Measurements from ENCODE around the gene EVI2B.
A peak's percentile ranks its signal among the peaks of the same experiment; 100 is the strongest.
"Not testable (repeated sequence)": the region's sequence is repeated elsewhere in the genome, so short reads cannot be mapped to it uniquely, and the experiment has no call there.

EVI2B gene

DNA sequence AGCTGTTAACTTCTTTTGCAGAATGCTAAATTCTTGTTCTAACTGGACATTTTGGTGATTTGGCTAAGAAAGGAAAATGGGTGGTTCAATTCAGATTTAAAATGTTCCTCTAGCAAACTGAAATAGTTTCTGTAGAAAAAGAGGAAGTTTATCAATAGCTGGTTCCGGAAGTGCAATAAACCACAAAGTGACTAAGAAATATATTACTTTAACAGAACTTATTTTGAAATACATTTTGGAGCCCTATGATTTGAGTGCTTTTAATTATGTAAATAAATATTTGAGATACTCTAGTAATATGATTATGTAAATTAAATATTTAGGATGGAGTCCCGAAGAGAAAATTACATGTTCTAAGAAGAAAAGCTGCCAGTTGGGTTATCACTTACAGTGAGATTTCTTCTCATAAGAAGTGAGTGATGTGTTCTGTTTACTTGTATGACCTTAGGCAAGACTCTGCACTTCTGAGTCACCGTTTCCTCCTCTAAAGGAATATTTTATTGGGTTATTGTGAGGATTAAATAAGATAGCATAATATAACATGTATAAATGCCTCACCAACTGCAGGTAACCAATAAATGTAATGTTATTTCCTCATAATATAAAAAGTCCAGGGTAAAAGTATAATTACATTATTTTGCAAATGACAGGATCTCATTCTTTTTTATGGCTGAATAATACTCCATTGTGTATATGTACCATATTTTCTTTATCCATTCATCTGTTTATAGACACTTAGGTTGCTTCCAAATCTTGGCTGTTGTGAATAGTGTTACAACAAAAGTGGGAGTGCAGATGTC lies at the start of gene EVI2B:
EVI2B (minus strand) TSS at position 73 of the 800 bp plus-strand sequence. CDS start 8,445 bp downstream, outside the sequence.
- peak; percentile 85 for DNase-seq

DNA sequence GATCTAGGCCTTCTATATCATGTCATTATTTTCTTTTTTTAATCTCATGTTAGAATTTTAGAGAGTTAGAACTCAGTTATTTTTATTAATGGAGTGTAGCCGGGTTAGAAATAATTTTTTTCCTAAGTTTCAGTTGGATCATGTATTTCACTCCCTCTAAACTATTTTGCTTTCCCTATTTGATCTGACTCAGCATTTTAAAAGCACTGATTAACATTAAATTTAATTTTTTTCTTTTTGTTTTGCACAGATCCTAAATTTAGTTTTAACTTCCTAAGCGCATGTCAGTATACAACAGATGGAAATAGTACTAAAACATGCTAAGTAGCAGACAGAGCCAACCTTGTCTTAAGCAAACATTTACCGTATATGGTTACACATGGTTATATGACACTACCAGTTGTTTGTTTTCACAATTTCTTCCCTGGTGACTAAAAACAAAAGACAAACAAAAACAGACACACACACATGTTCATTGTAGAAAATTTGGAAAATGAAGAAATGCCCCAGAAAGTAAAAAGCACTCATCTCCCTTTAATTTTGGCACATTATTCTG lies 44.1 kb upstream of the EVI2B start:
- DNase-seq = peak; percentile 7

DNA sequence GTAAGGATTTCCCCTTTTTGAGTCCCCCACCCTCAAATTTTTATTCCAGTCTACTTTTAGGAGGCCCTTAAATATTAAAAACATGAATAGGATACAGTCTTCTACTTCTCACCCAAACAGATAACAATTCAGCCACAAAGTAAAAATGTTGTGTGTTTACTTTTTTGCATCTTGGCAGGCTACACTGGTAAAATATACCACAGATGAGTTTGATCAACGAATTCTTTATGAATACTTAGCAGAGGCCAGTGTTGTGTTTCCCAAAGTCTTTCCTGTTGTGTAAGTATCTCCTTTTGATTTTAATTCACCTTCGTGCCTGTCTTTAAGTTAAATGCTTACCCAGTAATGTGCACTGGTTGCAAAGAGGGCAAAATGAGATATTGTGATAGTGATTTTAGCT lies 43.2 kb upstream of the EVI2B start:
- no peak for DNase-seq

- DNase-seq = no peak
Measured at GRCh38 chr17:31355935-31356334, 42.1 kb upstream of the EVI2B start.

- no peak for DNase-seq
Measured at GRCh38 chr17:31349454-31349853, 35.6 kb upstream of the EVI2B start.

- DNase-seq = not testable (repeated sequence)
Measured at GRCh38 chr17:31345191-31345747, 31.4 kb upstream of the EVI2B start.

DNA sequence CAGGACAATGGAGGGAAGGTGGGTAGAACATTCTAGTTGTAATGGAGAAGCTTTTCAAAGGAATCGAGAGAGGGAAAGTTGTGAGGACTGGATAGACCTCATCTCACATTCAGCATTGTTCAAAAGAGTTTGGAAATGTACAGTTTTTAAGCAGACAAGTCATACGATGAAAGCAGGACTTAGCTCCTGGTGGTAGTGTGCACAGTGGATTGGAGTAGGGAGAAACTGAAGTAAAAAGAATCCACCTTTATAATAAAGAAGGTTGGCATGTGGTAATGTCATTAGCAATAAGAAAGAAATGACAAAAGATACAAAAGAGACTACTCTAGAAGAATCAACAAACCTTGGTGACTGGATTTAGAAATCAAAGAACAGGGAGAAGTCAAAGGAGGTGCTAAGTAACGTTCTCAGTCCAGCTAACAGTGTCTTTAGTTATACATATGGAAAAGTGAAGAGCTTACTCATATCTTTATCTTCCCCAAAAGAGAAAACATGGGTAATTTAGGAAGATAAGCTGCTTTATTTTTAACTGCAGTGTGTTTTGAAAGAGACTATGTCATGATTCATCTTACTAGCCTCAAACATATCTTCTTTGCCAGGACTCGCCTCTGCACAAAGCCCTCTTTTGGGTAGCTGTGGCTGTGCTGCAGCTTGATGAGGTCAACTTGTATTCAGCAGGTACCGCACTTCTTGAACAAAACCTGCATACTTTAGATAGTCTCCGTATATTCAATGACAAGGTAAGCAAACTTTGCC lies 26.2 kb upstream of the EVI2B start:
- DNase-seq = peak; percentile 74

DNA sequence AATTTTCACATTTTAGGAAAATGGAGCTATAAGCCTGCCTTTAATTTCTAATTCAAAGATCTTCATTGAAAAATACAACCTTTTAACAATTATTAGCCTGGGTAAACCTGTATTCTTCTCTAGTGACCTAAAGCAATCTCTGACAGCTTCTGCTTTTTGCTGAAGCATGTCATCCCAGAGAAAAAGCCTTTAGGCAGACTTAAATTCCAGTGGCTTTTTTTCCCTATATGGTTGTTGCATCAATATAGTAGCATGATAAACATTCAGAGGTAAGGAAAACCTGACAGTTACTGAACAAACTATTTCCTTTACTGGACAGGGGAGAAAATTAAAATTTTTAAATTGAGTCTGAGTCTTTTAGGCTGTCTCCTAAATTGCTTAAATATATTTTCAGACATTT lies 15.4 kb upstream of the EVI2B start:
- DNase-seq = no peak

GRCh38 chr17:31328160-31328535 lies 14.3 kb upstream of the EVI2B start:
- DNase-seq = peak; percentile 71

GRCh38 chr17:31327534-31328159 lies 13.8 kb upstream of the EVI2B start:
- peak; percentile 90 for DNase-seq

DNA sequence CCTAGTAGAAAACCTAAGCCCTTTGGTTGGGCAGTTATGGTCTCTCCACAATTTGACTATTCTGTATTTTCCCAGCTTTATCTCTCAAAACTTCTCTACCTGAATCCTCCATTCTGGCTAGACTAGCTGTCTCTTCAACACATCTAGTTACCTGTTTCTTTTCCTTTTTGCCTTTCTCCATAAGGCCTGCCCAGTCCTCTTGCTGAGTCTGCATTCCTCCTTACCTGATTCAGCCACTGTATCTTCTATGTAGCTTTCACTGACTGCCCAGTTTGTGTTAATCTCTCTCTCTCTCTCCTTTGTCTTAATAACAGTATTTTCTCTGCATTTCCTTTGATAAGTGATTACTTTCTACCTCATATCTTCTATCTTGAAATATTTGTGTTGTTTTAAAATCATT lies 9.7 kb upstream of the EVI2B start:
- no peak for DNase-seq

DNA sequence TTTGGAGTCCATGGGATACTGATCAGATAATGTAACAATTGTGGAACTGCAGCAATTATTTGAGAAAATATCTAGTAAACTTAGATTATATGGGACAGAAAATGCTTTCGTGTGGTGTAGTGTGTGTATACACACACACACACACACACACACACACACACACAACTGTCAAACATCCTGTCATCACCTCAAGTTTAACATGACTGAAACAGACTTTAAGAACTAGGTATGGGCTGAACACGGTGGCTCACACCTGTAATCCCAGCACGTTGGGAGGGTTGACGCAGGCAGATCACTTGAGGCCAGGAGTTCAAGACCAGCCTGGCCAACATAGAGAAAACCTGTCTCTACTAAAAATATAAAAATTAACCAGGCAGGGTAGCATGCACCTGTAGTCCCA lies 8.1 kb upstream of the EVI2B start:
- DNase-seq = no peak

DNA sequence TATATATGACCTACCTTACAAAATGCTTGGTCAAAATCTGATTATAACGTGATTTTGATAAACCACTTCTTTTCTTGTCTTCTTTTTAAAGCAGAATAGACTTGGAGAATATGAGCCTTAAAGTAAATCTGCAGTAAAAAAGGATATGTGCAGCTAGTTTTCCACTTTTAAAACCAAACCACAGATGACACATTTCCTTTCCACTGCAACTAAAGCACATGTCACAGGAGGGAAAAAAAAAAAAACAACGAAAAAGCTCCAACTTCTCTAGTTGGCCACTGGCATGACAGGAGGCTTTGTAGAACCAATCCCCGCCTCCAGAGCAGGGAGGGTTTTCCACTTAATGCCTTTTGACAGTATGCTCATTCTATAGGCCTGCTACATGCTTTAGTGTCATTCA lies 7.6 kb upstream of the EVI2B start, which contains the start of gene EVI2A:
EVI2A (minus strand) TSS at position 142 of the 400 bp plus-strand sequence. CDS start 2,609 bp downstream, outside the sequence.
- peak; percentile 81 for DNase-seq

GRCh38 chr17:31320791-31321190 lies 6.9 kb upstream of the EVI2B start:
- DNase-seq = no peak

DNA sequence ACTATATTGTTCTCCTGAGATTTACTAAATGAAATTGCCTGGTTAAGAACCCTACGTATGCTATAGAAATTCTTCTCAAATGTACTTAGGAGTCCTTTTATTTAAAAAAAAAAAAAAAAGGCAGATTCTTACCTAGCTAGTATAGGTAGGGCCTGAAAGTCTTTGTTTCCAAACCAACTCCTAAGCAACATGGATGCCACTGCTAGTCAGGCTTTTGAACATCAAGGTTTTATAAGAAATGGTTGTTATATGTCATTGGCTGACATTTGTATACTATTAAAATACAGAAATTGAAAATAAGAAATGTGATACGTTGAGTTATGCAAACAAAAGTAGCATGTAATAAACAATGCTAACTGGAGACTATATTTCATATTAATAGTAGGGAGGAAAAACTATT lies 6.4 kb upstream of the EVI2B start:
- DNase-seq = no peak

- no peak for DNase-seq
Measured at GRCh38 chr17:31318851-31319661, 5.2 kb upstream of the EVI2B start.

DNA sequence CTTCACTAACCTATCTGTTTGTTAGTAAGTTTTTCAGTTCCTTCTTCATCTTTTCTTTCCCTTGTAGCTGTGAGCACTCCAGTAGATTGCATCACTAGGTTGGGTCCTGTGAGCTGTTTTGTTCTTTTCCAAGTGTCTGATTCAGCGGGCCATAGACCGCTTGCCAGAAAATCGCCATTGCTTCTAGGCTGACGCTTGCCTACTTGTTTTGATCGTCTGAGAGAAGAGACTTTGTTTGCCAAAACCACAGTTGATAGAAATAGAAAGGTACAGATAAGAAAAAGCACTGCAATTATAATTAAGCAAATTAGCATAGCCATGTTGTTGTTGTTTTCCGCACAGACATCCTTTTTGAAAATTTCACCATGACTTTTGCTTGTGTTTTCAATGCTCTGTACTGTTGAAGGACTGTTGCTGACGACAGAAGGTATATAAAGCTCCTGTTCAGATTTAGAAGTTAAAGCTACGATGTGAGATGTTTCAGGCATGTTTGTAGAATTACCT lies 4.5 kb upstream of the EVI2B start:
- DNase-seq = peak; percentile 74

GRCh38 chr17:31314782-31315100 lies 887 bp upstream of the EVI2B start:
- DNase-seq = no peak

DNA sequence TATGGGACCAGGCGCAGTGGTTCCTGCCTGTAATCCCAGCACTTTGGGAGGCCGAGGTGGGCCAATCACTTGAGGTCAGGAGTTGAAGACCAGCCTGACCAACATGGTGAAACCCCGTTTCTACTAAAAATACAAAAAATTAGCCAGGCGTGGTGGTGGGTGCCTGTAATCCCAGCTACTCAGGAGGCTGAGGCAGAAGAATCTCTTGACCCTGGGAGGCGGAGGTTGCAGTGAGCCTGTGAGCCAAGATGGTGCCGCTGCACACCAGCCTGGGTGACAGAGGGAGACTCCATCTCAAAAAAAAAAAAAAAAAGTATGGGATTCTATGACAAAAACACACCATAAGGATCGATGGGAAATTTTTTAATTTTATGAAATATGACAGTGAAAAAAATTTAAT lies 1.6 kb downstream of the EVI2B start:
- not testable (repeated sequence) for DNase-seq

DNA sequence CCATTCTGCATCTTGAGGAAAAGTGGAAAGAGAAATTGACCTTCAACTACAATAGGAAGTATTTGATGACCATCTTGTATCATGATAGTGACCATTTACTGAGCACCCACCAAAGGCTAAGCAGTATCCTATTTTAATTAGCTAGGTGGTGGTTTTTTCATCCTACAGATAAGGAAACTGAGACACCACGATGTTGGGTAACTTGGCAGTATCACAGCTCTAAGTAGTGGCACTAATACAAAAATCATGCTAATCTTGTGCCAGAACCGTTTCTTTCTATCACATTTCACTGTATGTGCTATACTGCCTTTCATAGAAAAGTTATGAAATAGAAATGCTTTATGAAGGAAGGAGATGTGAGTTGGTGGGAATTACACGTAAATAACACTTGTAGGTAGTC lies 2.3 kb downstream of the EVI2B start:
- no peak for DNase-seq

DNA sequence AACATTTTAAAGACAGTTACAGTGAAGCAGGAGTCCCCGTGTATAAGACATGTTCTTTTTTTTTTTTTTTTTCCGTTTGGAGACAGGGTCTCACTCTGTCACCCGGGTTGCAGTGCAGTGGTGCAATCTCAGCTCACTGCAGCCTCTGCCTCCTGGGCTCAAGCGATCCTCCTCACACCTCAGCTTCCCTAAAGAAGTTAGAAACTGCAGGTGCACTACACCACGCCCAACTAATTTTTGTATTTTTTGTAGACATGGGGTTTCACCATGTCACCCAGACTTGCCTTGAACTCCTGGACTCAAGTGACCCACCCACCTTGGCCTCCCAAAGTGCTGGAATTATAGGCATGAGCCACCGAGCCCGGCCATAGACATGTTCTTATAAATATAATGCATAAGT lies 3.0 kb downstream of the EVI2B start:
- DNase-seq = no peak

GRCh38 chr17:31310260-31310659 lies 3.6 kb downstream of the EVI2B start:
- DNase-seq = no peak

All from HCEC 1CT (cell line).